Epithelial cell of proximal tubule (primary cell): Measurements from ENCODE around the gene EDN2. TPM values are rescaled to one million over a fixed set of nuclear protein-coding genes. Genes with fewer than 3 reads are reported as not detected.

ENCODE experiments used
- DNase-seq: peaks from one replicate; pipeline ENCODE4 v3.0.0-alpha.2; 2011; ENCODE audit warnings: low read depth
- H3K4me3 ChIP-seq: 2 replicates; pipeline ENCODE4 v1.5.1; 2011; ENCODE audit warnings: low read depth, mild to moderate bottlenecking, low read length
- total RNA-seq: library from RNA; depleted of rRNA; stranded (reverse); fragments of >200 nt; gene quantifications from 2 replicates; pipeline ENCODE4 v1.2.3, GENCODE V29; 2015
- TF ChIP-seq, protein P1 (sequence below): conservative IDR thresholded peaks from 2 replicates; pipeline ENCODE4 v1.5.1; 2012; ENCODE audit warnings: low read depth, mild to moderate bottlenecking, low read length

Gene EDN2
- total RNA-seq, 1 donor from 2014 or later, result 6.3 TPM

DNA sequence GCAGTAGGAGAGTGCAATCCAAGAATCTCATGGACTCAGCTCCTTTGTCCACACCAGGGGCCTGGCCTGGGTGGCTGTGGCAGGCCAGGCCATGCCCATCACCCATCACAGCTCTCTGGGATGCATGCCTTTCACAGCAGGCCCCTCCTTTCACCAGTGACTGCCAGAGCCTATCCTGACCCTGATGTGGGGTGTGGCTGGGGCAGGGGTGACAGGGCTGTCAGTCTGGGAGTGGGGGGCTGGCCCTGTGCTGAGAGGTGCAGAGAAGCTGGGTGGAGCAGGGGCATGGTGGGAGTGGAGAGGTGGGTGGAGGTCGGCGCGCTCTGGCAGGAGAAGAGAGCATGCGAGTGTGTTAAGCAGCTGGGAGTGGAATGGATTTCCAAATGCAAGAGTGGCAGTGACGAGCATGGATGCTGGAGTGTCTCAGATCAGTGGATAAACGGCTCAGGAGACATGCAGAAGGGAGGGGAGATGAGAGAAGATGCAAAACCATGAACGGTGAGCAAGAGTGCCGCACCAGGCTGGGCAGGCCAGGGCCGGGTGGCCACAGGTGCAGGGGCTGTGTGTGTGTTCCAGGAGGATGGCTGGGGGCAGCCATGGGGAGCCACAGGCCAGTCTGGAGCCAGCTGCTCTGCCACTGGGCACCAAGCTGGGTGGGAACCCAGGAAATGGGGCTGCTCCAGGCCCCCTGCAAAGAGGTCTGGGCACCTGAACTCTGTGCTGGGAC is 39.6 kb upstream of the EDN2 start:
- DNase-seq, result no peak
- TF ChIP-seq, protein P1, sequence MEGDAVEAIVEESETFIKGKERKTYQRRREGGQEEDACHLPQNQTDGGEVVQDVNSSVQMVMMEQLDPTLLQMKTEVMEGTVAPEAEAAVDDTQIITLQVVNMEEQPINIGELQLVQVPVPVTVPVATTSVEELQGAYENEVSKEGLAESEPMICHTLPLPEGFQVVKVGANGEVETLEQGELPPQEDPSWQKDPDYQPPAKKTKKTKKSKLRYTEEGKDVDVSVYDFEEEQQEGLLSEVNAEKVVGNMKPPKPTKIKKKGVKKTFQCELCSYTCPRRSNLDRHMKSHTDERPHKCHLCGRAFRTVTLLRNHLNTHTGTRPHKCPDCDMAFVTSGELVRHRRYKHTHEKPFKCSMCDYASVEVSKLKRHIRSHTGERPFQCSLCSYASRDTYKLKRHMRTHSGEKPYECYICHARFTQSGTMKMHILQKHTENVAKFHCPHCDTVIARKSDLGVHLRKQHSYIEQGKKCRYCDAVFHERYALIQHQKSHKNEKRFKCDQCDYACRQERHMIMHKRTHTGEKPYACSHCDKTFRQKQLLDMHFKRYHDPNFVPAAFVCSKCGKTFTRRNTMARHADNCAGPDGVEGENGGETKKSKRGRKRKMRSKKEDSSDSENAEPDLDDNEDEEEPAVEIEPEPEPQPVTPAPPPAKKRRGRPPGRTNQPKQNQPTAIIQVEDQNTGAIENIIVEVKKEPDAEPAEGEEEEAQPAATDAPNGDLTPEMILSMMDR, result no peak
- H3K4me3 ChIP-seq, result no peak overlapping the region

DNA sequence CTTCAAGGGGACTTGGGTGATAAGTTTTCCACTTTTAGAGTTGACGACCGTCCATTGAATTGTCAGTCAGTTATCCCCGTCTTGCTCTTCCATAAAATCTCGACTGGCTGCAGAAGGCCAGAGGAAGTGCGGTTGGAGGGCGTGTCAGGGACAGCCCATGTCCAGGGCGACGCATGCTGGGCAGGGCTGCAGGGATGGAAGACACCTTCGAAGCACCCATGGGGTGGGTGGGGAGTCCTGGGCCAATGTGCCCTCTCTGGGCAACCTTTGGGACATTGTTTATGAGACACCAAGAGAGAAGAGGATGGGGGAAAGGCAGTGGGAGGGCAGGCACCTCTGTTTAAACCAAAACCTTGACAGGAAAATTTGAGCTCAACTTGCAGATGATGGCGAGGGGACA is 38.6 kb upstream of the EDN2 start:
- no peak overlapping the region for H3K4me3 ChIP-seq
- no peak for DNase-seq
- TF ChIP-seq, protein P1, result no peak

DNA sequence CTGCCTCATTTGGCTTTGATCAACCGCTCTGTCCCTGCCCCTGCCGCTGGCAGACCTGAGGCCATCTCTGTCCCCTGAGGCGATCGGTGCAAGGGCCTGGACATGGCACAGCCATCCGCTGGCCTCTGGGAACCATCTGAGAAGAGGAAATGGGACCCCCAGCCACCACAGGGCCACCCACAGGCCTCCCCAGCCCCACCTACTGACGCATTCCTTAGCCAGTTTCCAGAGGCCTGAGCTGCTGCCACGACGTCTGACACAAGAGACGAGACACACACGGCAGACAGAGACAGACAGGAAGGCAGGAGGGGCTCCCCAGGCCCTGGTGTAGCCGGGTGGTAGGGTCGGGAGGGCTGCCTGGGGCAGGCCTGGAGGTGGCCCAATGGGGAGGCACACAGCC is 37.3 kb upstream of the EDN2 start:
- DNase-seq, result no peak
- TF ChIP-seq, protein P1, result no peak
- no peak overlapping the region for H3K4me3 ChIP-seq

DNA sequence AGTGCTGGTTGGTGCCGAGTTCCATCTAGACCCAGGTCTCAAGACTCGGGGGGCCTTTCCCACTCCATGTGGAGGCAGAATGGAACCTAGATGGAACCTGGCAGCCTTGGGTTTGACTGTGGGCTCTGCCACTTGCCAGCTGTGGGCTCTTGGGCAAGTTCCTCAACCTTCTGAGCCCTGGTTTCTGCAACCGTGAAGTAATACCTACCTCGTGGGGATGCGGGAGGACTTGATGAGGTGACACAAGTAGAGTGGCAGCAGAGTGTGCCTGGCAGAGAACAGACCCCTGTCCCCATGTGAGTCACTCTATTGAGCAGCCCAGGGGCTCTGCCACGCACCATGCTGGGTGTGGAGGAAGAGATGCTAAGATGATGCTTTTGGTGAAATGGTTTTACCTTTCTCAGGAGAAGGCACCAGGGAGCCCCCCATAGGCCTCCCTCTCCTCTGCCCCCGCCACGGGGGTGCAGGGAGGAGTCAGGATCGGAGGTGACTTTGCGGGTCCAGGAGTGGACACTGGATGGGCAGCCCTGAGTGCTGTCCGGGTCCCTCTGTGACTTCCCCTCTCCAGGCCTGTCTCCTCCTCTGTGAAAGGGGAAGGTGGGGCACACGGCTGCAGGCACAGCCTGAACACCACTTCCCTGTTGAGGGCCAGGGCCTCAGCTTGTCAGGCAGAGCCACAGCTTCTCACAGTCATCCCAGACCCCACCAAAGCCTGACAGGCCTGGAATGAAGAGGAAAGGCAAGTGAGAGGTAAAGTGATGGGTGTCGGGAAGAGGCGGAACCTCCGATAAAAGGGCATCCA is 36.7 kb upstream of the EDN2 start:
- H3K4me3 ChIP-seq, result no peak overlapping the region
- TF ChIP-seq, protein P1, result no peak
- DNase-seq, result no peak

DNA sequence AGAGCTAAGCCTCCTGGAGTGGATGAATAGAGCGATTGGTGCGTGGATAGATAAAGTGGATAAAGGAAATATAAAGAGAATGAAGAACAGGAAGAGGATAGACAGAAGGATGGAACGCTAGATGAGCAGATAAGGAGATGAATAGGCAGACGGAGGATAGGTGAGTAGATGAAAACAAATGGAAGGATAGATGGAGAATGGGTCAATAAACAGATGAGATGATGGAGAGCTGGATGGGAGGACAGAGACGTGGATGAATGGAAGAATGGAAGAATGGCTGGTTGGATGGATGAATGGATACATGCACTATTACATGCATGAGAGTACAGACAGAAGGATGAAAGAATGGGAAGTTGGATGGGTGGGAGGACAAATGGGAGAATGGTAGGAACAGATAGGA is 35.2 kb upstream of the EDN2 start:
- DNase-seq, result no peak
- TF ChIP-seq, protein P1, result no peak
- H3K4me3 ChIP-seq, result no peak overlapping the region

DNA sequence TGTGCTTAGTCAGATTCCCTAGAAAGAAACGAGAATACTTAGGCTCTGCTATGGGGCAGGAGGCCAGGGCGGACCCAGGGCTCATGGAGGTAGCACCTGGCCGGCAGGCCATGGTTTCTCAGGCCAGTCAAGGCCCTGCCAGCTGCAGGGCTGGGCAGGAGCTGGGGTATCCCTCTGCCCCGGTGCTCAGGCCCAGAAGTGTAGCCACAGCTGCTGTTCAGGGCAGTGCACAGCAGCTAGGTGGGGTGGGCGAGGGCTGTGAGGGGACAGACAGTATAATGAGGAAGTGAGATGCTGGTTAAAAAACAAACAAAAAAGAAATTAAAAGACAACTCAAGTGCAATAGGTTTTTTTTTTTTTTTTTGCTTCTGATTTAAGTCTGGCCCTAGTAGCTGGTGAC is 34.0 kb upstream of the EDN2 start:
- TF ChIP-seq, protein P1, result no peak
- H3K4me3 ChIP-seq, result no peak overlapping the region
- no peak for DNase-seq
